Retina (tissue), 1 donor: Measurements from ENCODE around the gene ATIC.
"Not testable (repeated sequence)": the region's sequence is repeated elsewhere in the genome, so short reads cannot be mapped to it uniquely, and the experiment has no call there.

ENCODE experiments used
- DNase-seq: peaks from one replicate; pipeline ENCODE4 v3.0.0-alpha.2; 2016

Gene ATIC

GRCh38 chr2:215311625-215312396 lies at the start of gene ATIC:
ATIC (plus strand) TSS chr2:215312059; CDS start chr2:215312143, 84 bp downstream.
- peak; percentile 95 for DNase-seq

GRCh38 chr2:215262303-215262702 lies 49.6 kb upstream of the ATIC start:
- DNase-seq = no peak

GRCh38 chr2:215262741-215263362 lies 49.0 kb upstream of the ATIC start:
- no peak for DNase-seq

GRCh38 chr2:215264374-215264773 lies 47.5 kb upstream of the ATIC start:
- no peak for DNase-seq

- peak; percentile 80 for DNase-seq
These were observed 42.3 kb upstream of the ATIC start for GRCh38 chr2:215269397-215270117.

GRCh38 chr2:215270118-215270451 lies 41.8 kb upstream of the ATIC start:
- DNase-seq = no peak

- no peak for DNase-seq
These were observed 40.4 kb upstream of the ATIC start for GRCh38 chr2:215271446-215271845.

- no peak for DNase-seq
These were observed 38.9 kb upstream of the ATIC start for GRCh38 chr2:215272918-215273317.

- DNase-seq = no peak
These were observed 37.0 kb upstream of the ATIC start for GRCh38 chr2:215274829-215275228.

- DNase-seq = no peak
These were observed 36.0 kb upstream of the ATIC start for GRCh38 chr2:215275824-215276223.

- DNase-seq = no peak
These were observed 33.9 kb upstream of the ATIC start for GRCh38 chr2:215277944-215278343.

GRCh38 chr2:215280326-215280725 lies 31.5 kb upstream of the ATIC start:
- DNase-seq = no peak

GRCh38 chr2:215283221-215283620 lies 28.6 kb upstream of the ATIC start:
- DNase-seq = no peak

- no peak for DNase-seq
These were observed 25.6 kb upstream of the ATIC start for GRCh38 chr2:215286309-215286708.

- no peak for DNase-seq
These were observed 23.6 kb upstream of the ATIC start for GRCh38 chr2:215288112-215288815.

GRCh38 chr2:215290980-215291599 lies 20.8 kb upstream of the ATIC start:
- DNase-seq = no peak

- no peak for DNase-seq
These were observed 18.0 kb upstream of the ATIC start for GRCh38 chr2:215293879-215294278.

- DNase-seq = no peak
These were observed 12.5 kb upstream of the ATIC start for GRCh38 chr2:215299337-215299859.

GRCh38 chr2:215301994-215302393 lies 9.9 kb upstream of the ATIC start:
- DNase-seq = no peak

- not testable (repeated sequence) for DNase-seq
These were observed 617 bp upstream of the ATIC start for GRCh38 chr2:215311259-215311624.

- no peak for DNase-seq
These were observed 1.4 kb downstream of the ATIC start for GRCh38 chr2:215313255-215313613.

GRCh38 chr2:215314896-215315295 lies 3.0 kb downstream of the ATIC start:
- no peak for DNase-seq

GRCh38 chr2:215315301-215315700 lies 3.4 kb downstream of the ATIC start:
- DNase-seq = no peak
